ENCODE measurements around the gene ITGAE.

GRCh38 chr17:3689262-3690093, 111.5 kb downstream of the ITGAE start:
- TF ChIP-seq CTCF (IDR thresholded peaks at IDR 0.05) = no peak
- no peak for TF ChIP-seq POLR2A (IDR thresholded peaks at IDR 0.05)
